A673 (cell line): ENCODE data around the gene CYTH2. TPM values are rescaled to one million over a fixed set of nuclear protein-coding genes. Genes with fewer than 3 reads are reported as not detected.

ENCODE experiments used
- BruUV-seq: library from RNA; stranded (reverse); fragments of 400-500 nt; replicated peaks from 2 replicates; lab custom pipeline; 2021; lab: Mats Ljungman, UMichigan
- CTCF ChIA-PET: fragments of 300-600 bp; sonication (Branson Sonifier 250); formaldehyde crosslinking; loops from one replicate; lab custom pipeline; 2022; ENCODE audit warnings: antibody characterized with exemption; lab: Charles Lee
- POLR2A ChIA-PET: fragments of 300-600 bp; sonication (Branson Sonifier 250); formaldehyde crosslinking; loops from one replicate; lab custom pipeline; 2022; ENCODE audit warnings: antibody characterized with exemption; ENCODE audit not compliant: low non-redundant PET; lab: Charles Lee
- DNase-seq: peaks from one replicate; pipeline ENCODE4 v3.0.0-alpha.2; 2015; ENCODE audit warnings: low spot score
- H3K27ac ChIP-seq: fragments of 200-600 bp; sonication (generic); 2 replicates; pipeline ENCODE4 v1.5.1; 2016; ENCODE audit warnings: mixed run types, low read depth, mild to moderate bottlenecking, mixed read lengths, antibody characterized with exemption, low read length; ENCODE audit not compliant: poor library complexity, severe bottlenecking
- H3K27me3 ChIP-seq: fragments of 200-600 bp; sonication (generic); replicated peaks from 2 replicates; pipeline ENCODE4 v1.6.1; 2017; ENCODE audit warnings: mixed run types, low read depth, mild to moderate bottlenecking, mixed read lengths, antibody characterized with exemption, low read length; ENCODE audit not compliant: insufficient read depth, poor library complexity
- H3K36me3 ChIP-seq: fragments of 200-600 bp; sonication (generic); 2 replicates; pipeline ENCODE4 v1.6.1; 2016; ENCODE audit warnings: mixed run types, mild to moderate bottlenecking, mixed read lengths, antibody characterized with exemption, low read length; ENCODE audit not compliant: insufficient read depth, poor library complexity, severe bottlenecking
- H3K4me1 ChIP-seq: fragments of 200-600 bp; sonication (generic); 2 replicates; pipeline ENCODE4 v1.6.1; 2017; ENCODE audit warnings: mixed run types, mild to moderate bottlenecking, mixed read lengths, antibody characterized with exemption, low read length; ENCODE audit not compliant: insufficient read depth, poor library complexity, severe bottlenecking
- H3K4me3 ChIP-seq: fragments of 200-600 bp; sonication (generic); 2 replicates; pipeline ENCODE4 v1.5.1; 2016; ENCODE audit warnings: low read depth, mixed run types, mild to moderate bottlenecking, mixed read lengths, low read length; ENCODE audit not compliant: poor library complexity, severe bottlenecking
- H3K9me3 ChIP-seq: fragments of 200-600 bp; sonication (generic); 2 replicates; pipeline ENCODE4 v1.6.1; 2016; ENCODE audit warnings: mixed run types, low read depth, mild to moderate bottlenecking, mixed read lengths, antibody characterized with exemption, low read length; ENCODE audit not compliant: poor library complexity, severe bottlenecking
- EZH2 ChIP-seq: fragments of 200-600 bp; sonication (generic); IDR thresholded peaks from 2 replicates; pipeline ENCODE4 v1.6.1; 2017; ENCODE audit warnings: borderline replicate concordance, low read depth, mild to moderate bottlenecking, mixed read lengths, antibody characterized with exemption, low read length; ENCODE audit not compliant: poor library complexity, severe bottlenecking
- intact Hi-C: fragments of 100-400 bp; cut with micrococcal nuclease; formaldehyde crosslinking; loops from one replicate; pipeline ENCODE4 v1.10.0; 2022; ENCODE audit not compliant: unreplicated experiment
- total RNA-seq: library from RNA; stranded (reverse); gene quantifications from 2 replicates; pipeline ENCODE4 v1.2.3, GENCODE V29; 2021
- TF ChIP-seq, protein P1 (sequence below): fragments of 300-800, 200-600 bp; sonication (generic); conservative IDR thresholded peaks from 2 replicates; pipeline ENCODE4 v1.5.1; 2017; ENCODE audit warnings: low read depth, mild to moderate bottlenecking, antibody characterized with exemption, low read length, moderate library complexity, mixed read lengths

Gene CYTH2
- total RNA-seq, 1 experiment from 2014 or later, result 125 TPM

DNA sequence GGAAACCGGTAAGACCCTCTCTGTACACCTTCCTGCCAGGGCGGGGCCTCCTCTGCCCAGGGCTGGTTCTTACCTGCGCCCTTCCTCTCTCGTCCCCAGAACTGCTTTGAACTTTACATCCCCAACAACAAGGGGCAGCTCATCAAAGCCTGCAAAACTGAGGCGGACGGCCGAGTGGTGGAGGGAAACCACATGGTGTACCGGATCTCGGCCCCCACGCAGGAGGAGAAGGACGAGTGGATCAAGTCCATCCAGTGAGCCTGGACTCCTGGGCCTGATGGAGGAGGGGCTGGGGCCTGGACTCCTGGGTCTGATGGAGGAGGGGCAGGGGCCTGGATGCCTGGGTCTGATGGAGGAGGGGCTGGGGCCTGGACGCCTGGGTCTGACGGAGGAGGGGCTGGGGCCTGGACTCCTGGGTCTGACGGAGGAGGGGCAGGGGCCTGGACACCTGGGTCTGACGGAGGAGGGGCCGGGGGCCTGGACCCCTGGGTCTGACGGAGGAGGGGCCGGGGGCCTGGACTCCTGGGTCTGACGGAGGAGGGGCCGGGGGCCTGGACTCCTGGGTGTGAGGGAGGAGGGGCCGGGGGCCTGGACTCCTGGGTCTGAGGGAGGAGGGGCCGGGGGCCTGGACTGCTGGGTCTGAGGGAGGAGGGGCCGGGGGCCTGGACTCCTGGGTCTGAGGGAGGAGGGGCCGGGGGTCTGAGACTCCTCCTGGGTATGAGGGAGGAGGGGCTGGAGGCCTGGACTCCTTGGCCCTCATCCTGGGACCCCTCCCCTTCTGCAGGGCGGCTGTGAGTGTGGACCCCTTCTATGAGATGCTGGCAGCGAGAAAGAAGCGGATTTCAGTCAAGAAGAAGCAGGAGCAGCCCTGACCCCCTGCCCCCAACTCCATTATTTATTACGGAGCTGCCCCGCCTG lies 9.4 kb downstream of the CYTH2 start:
- no peak overlapping the region for H3K27ac ChIP-seq
- peaks cover 7% of the 10 kb centered on the region for H3K4me1 ChIP-seq
- DNase-seq, result no peak
- H3K36me3 ChIP-seq, result peaks cover 51% of the 10 kb centered on the region
- ChIA-PET POLR2A (no interaction called here), CTCF (no interaction called here)
- no peaks in the 10 kb centered on the region for H3K27me3 ChIP-seq
- H3K4me3 ChIP-seq, result no peak overlapping the region
- BruUV-seq, result no TSS peak
- H3K9me3 ChIP-seq, result no peaks in the 10 kb centered on the region
- TF ChIP-seq EZH2, result no peak
- TF ChIP-seq, protein P1, sequence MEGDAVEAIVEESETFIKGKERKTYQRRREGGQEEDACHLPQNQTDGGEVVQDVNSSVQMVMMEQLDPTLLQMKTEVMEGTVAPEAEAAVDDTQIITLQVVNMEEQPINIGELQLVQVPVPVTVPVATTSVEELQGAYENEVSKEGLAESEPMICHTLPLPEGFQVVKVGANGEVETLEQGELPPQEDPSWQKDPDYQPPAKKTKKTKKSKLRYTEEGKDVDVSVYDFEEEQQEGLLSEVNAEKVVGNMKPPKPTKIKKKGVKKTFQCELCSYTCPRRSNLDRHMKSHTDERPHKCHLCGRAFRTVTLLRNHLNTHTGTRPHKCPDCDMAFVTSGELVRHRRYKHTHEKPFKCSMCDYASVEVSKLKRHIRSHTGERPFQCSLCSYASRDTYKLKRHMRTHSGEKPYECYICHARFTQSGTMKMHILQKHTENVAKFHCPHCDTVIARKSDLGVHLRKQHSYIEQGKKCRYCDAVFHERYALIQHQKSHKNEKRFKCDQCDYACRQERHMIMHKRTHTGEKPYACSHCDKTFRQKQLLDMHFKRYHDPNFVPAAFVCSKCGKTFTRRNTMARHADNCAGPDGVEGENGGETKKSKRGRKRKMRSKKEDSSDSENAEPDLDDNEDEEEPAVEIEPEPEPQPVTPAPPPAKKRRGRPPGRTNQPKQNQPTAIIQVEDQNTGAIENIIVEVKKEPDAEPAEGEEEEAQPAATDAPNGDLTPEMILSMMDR, result no peak
- intact Hi-C loops, result no loop called here

DNA sequence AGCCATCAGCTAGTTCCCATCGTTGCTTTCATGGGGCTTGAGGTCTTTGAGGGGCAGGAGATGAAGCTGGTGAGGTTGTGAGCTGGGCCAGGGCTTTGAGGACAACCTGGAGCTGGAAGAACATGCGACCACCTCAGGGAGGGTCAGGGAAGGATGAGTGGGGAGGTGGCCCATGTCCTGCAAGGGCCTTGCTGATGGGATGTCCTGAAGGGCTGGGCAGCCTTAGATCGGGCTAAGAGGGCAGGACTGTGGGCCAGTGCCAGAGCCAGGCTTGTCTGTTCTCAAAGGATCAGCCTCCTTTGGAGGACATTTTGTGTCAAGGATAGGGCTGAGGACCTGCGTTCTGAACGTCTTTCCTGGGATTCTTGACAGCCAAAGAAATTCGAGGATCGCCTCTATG lies 10.5 kb downstream of the CYTH2 start:
- CTCF ChIA-PET, result interaction anchor here (1.4 kb wide), 1 partner anchor 11 kb away, joined by 3 read pairs; no protein-coding TSS in a partner anchor
- no peak for DNase-seq
- BruUV-seq, result no TSS peak
- peak overlapping the region; percentile 54 for H3K4me3 ChIP-seq
- no peaks in the 10 kb centered on the region for H3K27me3 ChIP-seq
- POLR2A ChIA-PET, result no interaction called here
- H3K36me3 ChIP-seq, result peaks cover 40% of the 10 kb centered on the region
- H3K4me1 ChIP-seq, result peaks cover 7% of the 10 kb centered on the region
- intact Hi-C loops, result no loop called here
- TF ChIP-seq EZH2, result no peak
- TF ChIP-seq, protein P1, result no peak
- peak overlapping the region; percentile 60 for H3K27ac ChIP-seq
- H3K9me3 ChIP-seq, result no peaks in the 10 kb centered on the region

DNA sequence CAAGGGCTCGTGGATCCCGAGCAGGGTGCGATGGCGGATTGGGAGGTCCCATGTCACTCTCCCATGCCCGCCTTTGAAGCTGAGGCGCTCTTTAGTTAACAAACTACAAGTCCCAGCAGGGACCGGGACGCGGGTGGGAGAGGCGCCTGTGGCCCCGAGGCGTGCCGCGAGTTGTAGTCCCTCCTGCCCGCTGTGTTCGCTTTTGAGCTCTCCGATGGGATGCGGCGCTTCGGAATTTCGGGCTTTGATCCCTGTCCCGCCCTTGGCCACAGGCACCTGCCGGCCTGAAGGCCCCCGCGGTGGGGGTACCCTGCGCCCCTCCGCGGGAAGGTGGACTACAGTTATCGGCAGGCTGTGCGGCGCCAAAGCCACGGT lies 11.0 kb downstream of the CYTH2 start:
- no peaks in the 10 kb centered on the region for H3K27me3 ChIP-seq
- H3K4me3 ChIP-seq, result peak overlapping the region; percentile 54
- no peak for TF ChIP-seq EZH2
- TF ChIP-seq, protein P1, result no peak
- peak; percentile 81 for DNase-seq
- ChIA-PET POLR2A (no interaction called here), CTCF (interaction anchor here (1.4 kb wide), 1 partner anchor 10 kb away, joined by 3 read pairs; no protein-coding TSS in a partner anchor)
- peaks cover 35% of the 10 kb centered on the region for H3K36me3 ChIP-seq
- H3K27ac ChIP-seq, result peak overlapping the region; percentile 60
- no TSS peak for BruUV-seq
- H3K4me1 ChIP-seq, result peaks cover 7% of the 10 kb centered on the region
- intact Hi-C loops, result no loop called here
- no peaks in the 10 kb centered on the region for H3K9me3 ChIP-seq
